Stimulated activated CD8-positive, alpha-beta memory T cell treated with anti-CD3 and anti-CD28 coated beads, Interleukin-12 subunit alpha, Interleukin-12 subunit beta, amount 100 ng/mL, for 4 hours (primary cell): ENCODE data around the gene KLK11.

Experiments
- DNase-seq: peaks from one replicate; pipeline ENCODE4 v3.0.0-alpha.2; 2020; ENCODE audit warnings: low read depth

Gene KLK11, protein sequence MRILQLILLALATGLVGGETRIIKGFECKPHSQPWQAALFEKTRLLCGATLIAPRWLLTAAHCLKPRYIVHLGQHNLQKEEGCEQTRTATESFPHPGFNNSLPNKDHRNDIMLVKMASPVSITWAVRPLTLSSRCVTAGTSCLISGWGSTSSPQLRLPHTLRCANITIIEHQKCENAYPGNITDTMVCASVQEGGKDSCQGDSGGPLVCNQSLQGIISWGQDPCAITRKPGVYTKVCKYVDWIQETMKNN

DNA sequence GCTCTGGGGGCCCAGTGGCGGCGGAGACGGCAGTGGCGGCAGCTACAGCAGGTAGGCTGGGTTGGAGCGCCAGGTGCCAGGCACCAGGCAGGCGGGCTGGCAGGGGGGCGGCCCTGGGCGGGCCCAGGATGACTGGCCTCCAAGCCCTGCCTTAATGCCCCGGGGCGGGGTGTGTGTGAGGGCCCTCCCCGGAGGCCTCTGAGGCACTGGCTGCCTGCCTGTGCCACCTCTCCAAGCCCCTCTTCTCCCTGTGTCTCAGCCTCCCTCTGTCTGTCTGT, at the start of gene KLK11:
Gene KLK11, minus strand, starts transcription at position 63 of the 278 bp plus-strand sequence. CDS start 985 bp downstream, outside the sequence.
- no peak for DNase-seq

- no peak for DNase-seq
Observed at GRCh38 chr19:51075998-51076397, 49.6 kb upstream of the KLK11 start.

GRCh38 chr19:51071095-51071405, 44.6 kb upstream of the KLK11 start:
- DNase-seq = no peak

DNA sequence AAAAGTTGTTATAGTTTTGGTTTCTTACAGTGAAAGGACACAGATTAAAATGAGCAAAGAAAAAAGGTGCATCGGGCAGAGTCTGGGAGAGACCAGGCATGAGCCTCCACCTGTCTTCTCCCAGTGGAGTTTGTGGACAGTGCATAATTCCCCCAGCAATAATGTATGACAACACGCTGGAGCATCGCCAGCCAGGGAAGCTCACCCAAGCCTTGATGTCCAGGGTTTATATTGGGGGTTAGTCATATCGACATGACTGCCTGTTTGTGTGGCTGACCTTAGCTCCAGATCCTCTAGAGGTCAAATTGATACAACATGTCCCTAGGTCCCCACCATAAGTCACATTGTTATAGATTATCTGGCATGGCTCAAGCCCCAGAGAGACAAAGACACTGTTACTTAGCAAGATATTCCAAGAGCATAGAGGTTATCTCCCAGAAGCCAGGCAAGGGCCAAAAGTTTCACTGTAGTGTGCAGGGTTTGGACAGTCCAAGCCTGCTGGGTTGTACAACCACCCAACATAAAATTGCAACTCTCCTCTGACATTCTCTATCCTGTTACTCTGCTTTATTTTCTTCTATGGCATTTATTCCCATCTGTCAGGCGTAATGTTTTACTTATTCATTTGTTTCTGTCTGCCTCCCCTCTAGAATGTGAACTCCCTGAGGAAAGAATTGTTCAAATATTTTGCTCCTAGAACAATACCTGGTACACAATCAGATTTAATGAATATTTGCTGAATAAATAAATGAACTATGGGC, 44.1 kb upstream of the KLK11 start:
- no peak for DNase-seq

DNA sequence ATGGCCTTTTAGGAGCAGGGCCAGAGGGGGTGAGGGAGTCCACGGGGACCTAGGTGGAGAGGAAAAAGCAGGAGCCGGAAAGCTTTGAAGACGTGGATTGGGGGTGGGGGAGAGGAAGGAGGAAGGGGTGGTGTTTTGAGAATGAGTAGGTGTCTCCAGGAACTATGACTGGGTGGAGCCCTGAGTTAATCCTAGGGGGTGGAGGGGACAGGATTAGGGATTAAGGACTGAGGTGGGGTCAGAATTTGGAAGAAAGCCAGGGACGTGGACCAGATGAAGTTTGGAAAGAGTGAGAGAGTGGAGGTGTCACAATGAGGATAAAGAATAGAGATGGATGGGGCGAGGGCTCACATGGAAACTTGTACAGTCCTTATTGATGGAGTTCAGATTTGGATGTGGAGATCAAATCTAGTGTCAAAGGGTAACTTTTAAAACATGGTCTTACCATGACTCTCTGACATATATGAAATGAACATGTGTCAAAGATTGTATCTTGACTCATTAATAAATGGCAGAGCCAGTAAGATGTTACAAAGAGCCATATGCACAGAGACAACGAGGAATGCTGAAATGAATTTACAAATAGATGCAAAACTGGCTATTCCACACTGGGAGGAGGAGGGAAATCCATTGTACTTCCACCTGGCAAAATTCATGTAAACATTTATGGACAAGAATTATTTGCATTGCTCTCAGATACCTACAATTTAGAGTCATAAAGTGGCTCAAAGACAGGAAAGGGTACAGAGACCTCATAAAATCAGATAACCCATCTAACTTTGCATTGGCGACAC, 40.2 kb upstream of the KLK11 start:
- DNase-seq = no peak

- no peak for DNase-seq
Observed at GRCh38 chr19:51065221-51065960, 39.0 kb upstream of the KLK11 start.

- DNase-seq = no peak
Observed at GRCh38 chr19:51064534-51065220, 38.3 kb upstream of the KLK11 start, which contains the start of gene KLK13. TSS of gene KLK13 (minus strand) at chr19:51065092. CDS start at chr19:51065067, 25 bp downstream.

GRCh38 chr19:51063664-51064063, 37.2 kb upstream of the KLK11 start:
- no peak for DNase-seq

DNA sequence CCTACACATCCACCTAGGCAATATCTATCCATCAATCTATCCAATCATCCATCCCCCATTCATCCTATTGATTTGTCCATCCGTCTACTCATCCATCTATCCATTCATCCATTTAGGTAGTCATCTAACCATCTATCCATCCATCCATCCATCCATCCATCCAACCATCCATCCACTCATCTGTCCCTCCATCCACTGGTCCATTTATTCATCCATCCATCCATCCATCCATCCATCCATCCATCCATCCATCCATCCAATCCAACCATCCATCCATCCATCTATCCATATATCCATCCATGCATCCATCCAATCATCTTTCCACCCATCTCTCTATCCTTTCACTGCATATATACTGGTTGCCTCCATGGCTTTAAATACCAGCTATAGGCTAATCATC, 34.6 kb upstream of the KLK11 start:
- no peak for DNase-seq

GRCh38 chr19:51060336-51060735, 33.9 kb upstream of the KLK11 start:
- DNase-seq = no peak

DNA sequence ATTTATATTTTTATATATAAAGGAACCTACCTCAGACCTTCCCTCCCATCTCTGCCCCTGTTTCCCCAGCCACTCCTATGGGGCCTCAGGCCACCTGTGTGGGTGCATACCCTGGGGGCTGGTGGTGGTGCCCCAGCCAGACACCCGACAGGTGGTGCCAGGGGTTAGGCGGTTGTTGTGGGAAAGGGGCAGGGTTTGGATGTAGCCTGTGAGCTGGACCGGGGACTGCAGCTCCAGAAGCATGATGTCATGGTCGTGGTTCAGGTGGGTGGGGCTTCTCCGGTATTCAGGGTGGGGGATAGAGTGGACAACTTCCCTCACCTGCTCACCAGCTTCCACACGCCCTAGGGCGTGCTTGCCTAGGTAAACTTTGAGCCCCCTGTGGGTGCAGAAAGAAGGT, 33.3 kb upstream of the KLK11 start:
- DNase-seq = no peak

DNA sequence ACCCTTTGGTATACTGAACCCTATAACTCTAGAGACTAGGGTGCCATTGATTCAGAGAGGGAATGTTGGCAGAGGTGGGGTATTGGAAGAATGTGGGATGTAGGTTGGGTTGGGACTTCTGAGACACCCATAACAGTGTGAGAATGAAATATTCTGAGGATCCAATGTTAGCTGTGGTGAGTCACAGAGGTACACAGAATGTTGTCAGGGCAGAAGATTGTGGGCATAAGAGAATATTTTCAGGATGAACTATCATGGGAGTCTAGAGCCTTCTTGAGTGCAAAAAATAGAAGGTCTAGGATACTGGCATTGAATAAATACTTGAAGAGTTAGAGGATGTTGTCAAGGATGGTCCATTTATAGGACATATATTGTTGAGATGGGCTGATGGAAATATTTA, 29.4 kb upstream of the KLK11 start:
- no peak for DNase-seq

- DNase-seq = no peak
Observed at GRCh38 chr19:51047031-51047335, 20.6 kb upstream of the KLK11 start.

- no peak for DNase-seq
Observed at GRCh38 chr19:51044327-51044726, 17.9 kb upstream of the KLK11 start.

- no peak for DNase-seq
Observed at GRCh38 chr19:51043497-51043896, 17.1 kb upstream of the KLK11 start.

GRCh38 chr19:51040151-51040550, 13.7 kb upstream of the KLK11 start:
- no peak for DNase-seq

DNA sequence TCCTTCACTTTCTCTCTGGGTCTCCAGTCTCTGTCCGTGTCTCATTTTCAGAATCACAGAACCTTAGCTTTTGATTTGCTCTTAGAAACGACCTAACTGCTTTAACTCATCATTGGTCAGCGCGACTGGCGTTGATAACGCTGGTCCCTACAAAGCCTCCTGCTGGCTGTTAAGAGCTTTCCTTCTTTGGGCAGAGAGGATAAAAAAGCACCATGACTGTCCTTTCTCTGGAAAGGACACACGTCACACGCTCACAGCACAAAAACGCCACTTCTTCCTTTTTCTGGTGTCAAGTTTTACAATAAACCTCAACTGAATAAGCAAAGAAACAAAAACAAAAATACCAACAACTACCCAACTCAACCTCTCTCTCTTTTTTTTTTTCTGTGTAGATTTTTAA, 10.1 kb upstream of the KLK11 start:
- no peak for DNase-seq

DNA sequence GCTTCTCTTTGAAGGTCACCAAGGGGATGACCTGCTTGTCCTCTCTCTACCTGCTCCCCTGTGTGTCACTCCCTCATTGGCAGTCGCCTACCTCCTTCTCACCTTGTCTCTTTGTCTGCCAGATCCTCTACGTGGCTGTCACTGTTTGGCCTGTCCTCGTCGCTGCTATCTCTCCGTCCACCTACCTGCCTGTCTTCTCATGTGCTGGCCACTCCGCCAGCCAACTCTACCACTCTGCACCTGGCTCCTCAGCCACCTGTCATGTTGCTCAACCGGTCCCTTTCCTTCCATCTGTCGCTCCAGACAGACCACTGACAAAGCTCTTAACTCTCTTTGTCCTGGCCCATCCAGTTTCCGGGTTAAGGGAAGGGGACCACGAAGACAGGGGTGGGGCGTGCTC, 8.3 kb upstream of the KLK11 start, which contains the start of gene KLK12:
Gene KLK12, minus strand, starts transcription at position 299 of the 400 bp plus-strand sequence. CDS start 381 bp downstream, outside the sequence.
- no peak for DNase-seq

DNA sequence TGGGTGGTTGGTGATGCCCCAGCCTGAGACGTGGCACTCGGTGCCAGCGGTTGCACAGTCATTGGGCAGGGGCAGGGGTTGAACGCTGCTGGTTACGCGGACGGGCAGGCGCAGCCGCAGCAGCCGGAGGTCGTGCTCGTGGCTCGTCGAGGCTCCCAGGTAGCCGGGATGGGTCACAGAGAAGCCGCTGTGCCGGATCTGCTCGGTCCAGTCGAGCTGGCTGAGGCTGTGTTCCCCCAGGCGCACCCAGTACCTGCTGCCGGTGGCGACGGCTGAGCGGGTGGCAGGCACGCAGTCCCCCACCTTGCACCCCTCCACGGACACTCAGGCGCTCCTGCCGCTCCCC, 5.4 kb upstream of the KLK11 start:
- no peak for DNase-seq

DNA sequence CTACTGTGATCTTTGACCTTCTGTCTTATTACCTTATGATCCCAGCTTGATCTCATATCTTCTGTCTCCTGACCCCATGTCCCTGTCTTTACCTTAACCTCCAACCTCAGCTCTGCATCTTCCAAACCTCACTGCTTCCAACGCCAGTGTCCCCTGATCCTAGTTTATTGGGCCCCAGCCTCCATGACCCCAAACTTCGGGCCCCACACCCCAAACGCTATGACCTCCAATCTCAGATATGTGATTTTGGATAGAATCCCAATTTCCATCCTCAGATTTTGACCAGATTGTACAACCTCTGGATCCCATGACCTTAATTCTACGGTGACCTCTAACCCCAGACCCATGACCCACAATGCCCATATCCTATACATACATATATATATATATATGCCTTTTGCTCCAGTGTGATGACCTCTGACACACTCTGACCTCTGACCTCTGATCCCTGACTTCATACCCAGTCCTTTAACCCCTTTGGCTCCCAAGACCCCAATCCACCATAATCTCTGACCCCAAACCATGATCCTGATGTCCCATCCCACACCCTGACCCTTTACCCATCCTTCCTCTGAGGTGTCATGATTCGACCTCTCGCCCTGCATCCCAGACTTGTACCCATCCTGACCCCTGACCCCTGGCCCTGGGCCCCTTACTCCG, 4.9 kb upstream of the KLK11 start:
- no peak for DNase-seq

- no peak for DNase-seq
Observed at GRCh38 chr19:51030631-51031030, 4.2 kb upstream of the KLK11 start.

DNA sequence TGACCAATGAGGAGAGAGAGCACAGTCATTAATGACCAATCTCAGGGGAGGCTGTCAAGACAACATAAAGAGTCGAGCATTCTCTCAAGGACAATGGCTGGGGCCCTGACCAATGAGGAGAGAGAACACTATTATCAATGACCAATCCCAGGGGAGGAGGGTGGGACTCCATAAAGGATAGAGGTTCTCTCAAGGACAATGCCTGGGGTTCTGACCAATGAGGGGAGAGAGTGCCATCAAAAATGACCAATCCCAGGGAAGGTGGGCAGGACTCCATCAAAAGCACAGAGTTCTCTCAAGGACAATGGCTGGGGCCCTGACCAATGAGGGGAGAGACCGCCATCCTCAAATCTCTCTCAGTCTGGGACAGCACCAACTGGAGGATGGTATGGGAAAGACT, 3.3 kb upstream of the KLK11 start:
- DNase-seq = no peak
